Caco-2 (cell line): Measurements from ENCODE around the gene TUBB8. TPM values are rescaled to one million over a fixed set of nuclear protein-coding genes. Genes with fewer than 3 reads are reported as not detected.

Experiments used
- BruUV-seq: library from RNA; stranded (reverse); fragments of 400-500 nt; replicated peaks from 2 replicates; lab custom pipeline; 2021; lab: Mats Ljungman, UMichigan
- CTCF ChIA-PET: fragments of 300-600 bp; sonication (Branson Sonifier 250); formaldehyde crosslinking; loops from one replicate; lab custom pipeline; 2022; ENCODE audit warnings: antibody characterized with exemption; lab: Charles Lee
- POLR2A ChIA-PET: fragments of 300-600 bp; sonication (Branson Sonifier 250); formaldehyde crosslinking; loops from one replicate; lab custom pipeline; 2022; ENCODE audit warnings: antibody characterized with exemption; lab: Charles Lee
- DNase-seq, 2 experiments: peaks; one replicate each; pipeline versions ENCODE4 v3.0.0 to v3.0.0-alpha.2; 2020 to 2022
- H3K27me3 ChIP-seq: replicated peaks from 2 replicates; pipeline ENCODE4 v1.6.0; 2011; ENCODE audit warnings: low read length; ENCODE audit not compliant: control insufficient read depth, insufficient read depth
- H3K36me3 ChIP-seq: 2 replicates; pipeline ENCODE4 v1.5.1; 2011; ENCODE audit warnings: low read length; ENCODE audit not compliant: control insufficient read depth, insufficient read depth
- H3K4me1 ChIP-seq: fragments of 250-450 bp; sonication (Bioruptor Pico); 2 replicates; pipeline ENCODE4 v1.5.1; 2020; ENCODE audit warnings: mild to moderate bottlenecking
- H3K4me3 ChIP-seq: 2 replicates; pipeline ENCODE4 v1.5.1; 2011; ENCODE audit warnings: low read depth, mild to moderate bottlenecking, control low read depth, low read length
- H3K9me3 ChIP-seq: fragments of 250-450 bp; sonication (Bioruptor Pico); 2 replicates; pipeline ENCODE4 v1.5.1; 2020; ENCODE audit warnings: mild to moderate bottlenecking, moderate library complexity
- H3K27ac Mint-ChIP-seq: one replicate; pipeline ENCODE4 v1.8.0; 2022; ENCODE audit warnings: mixed read lengths; ENCODE audit not compliant: unreplicated experiment
- H3K27me3 Mint-ChIP-seq: one replicate; pipeline ENCODE4 v1.8.0; 2022; ENCODE audit warnings: mixed read lengths; ENCODE audit not compliant: insufficient read depth, unreplicated experiment
- H3K36me3 Mint-ChIP-seq: one replicate; pipeline ENCODE4 v1.8.0; 2022; ENCODE audit warnings: mild to moderate bottlenecking, mixed read lengths; ENCODE audit not compliant: insufficient read depth, unreplicated experiment
- H3K4me1 Mint-ChIP-seq: one replicate; pipeline ENCODE4 v1.8.0; 2022; ENCODE audit warnings: low read depth, mixed read lengths; ENCODE audit not compliant: unreplicated experiment
- H3K4me3 Mint-ChIP-seq: one replicate; pipeline ENCODE4 v1.8.0; 2022; ENCODE audit warnings: mild to moderate bottlenecking, moderate library complexity, mixed read lengths; ENCODE audit not compliant: unreplicated experiment
- H3K9me3 Mint-ChIP-seq: one replicate; pipeline ENCODE4 v1.8.0; 2022; ENCODE audit warnings: mixed read lengths; ENCODE audit not compliant: unreplicated experiment
- CTCF ChIP-seq, 2 experiments: fragments of 200-600 bp in 1 of 2; IDR thresholded peaks; 1 replicate in 1 of 2; 2 replicates in 1 of 2; pipeline versions ENCODE4 v1.5.1 to v1.8.0; 2011 to 2022; ENCODE audit warnings: antibody characterized with exemption in 1 of 2, control low read depth in 1 of 2, inconsistent platforms in 1 of 2, low read depth in 1 of 2, low read length in 1 of 2, mild to moderate bottlenecking in 1 of 2, moderate library complexity in 1 of 2; ENCODE audit not compliant: insufficient read depth in 1 of 2, severe bottlenecking in 1 of 2, unreplicated experiment in 1 of 2
- intact Hi-C: fragments of 100-400 bp; cut with micrococcal nuclease; formaldehyde crosslinking; loops from one replicate; pipeline ENCODE4 v1.10.0; 2022; ENCODE audit not compliant: unreplicated experiment
- total RNA-seq: library from RNA; stranded (reverse); gene quantifications from 2 replicates; pipeline ENCODE4 v1.2.3, GENCODE V29; 2022

TUBB8 gene
- total RNA-seq, 1 experiment from 2014 or later = not detected

DNA sequence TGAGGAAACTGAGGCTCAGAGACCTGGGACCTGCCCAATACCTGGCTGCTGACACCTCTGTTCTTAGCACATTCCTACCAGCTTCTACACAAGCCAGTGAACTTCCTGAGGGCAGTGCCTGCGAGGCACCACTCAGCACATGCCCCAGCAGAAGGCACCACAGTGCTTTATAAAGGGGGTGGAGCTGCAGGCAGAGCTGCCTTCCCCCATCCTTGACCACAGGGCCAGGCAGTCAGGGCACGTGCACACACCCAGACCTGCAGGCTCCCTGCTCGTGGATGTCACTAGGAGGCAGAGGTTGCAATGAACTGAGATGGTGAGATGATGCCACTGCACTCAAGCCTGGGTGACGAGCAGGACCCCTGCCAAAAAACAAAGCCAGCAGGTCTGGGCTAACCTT lies 39.2 kb upstream of the TUBB8 start:
- H3K9me3 Mint-ChIP-seq = peaks cover 7% of the 10 kb centered on the region
- no peak for TF ChIP-seq CTCF (IDR thresholded peaks at IDR 0.05; ENCODE audit: insufficient read depth in 1 of 2, low read depth in 1 of 2, low read length in 1 of 2, severe bottlenecking in 1 of 2, unreplicated experiment in 1 of 2)
- 0 out of 2 replicates have a peak, but pooled peaks cover 3% of the 10 kb centered on the region for H3K9me3 ChIP-seq
- H3K36me3 ChIP-seq = no peaks in the 10 kb centered on the region
- H3K4me1 Mint-ChIP-seq = peaks cover 12% of the 10 kb centered on the region
- POLR2A ChIA-PET = no interaction called here
- CTCF ChIA-PET = no interaction called here
- H3K4me3 Mint-ChIP-seq = no peak overlapping the region
- H3K27me3 ChIP-seq = no peaks in the 10 kb centered on the region
- intact Hi-C loops = no loop called here
- no TSS peak for BruUV-seq
- peaks cover 8% of the 10 kb centered on the region for H3K36me3 Mint-ChIP-seq
- H3K27me3 Mint-ChIP-seq = no peaks in the 10 kb centered on the region
- no peak for DNase-seq
- no peak overlapping the region for H3K4me3 ChIP-seq
- H3K27ac Mint-ChIP-seq = no peak overlapping the region
- H3K4me1 ChIP-seq = peaks cover 10% of the 10 kb centered on the region

DNA sequence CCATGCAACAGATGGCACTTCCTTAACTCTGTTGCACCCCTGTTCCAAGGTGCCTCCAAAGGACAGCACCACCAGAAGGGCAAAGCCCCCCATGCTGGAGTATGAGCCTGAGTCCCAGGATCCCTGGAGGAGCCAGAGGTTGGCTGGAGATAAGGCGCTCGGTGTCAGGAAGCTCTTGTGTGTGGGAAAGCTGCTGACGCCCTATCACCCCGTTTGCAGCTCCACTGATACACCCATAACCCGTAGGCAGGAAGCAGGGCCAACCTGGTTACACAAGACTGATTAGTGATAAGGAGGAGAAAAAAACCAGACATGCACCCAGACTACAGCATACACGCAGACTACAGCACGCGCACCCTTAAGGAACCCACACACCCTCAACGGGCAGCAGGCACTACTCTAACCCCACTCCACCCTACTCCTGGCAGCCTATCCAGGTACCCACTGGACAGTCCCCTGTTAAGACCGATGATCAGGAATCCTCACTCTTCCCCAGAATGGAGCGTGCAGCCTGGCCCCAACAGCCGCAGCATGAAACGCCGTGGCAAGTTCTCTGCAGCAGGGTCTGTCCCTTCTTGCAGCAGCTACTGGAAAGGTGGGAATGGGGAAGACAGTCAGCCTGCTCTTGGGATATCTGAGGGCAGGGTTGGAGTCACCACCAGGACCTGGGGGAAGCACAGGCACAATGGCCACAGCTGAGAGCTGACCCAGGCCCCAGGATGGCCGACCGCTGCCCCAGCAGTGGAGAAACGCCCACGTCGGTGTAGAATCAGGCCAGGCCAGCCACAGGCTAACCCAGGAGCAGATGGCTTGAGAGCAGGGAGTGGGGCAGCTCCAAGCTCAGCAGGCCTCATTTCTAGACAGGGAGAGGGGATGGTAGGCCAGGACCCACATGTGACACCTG lies 38.3 kb upstream of the TUBB8 start:
- no peaks in the 10 kb centered on the region for H3K9me3 Mint-ChIP-seq

DNA sequence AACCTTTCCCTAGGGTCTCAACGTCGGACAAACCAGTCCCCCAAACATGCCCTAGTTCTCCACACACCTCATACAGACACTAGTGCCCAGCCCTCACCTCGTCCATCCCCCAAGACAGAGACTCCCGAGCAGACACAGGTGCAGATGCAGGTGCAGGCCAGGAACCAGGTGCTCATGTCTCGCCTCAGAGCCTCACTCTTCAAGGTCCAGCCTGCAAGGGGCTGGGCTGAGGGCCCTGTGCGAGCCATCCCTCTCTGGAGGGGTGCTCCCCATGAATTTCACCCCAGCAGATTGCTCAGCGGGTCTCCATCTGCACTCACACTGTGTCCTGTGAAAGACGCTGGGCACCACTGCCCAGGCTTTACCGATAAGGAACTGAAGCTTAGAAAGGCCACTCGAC lies 36.9 kb upstream of the TUBB8 start:
- no peak for DNase-seq
- POLR2A ChIA-PET = no interaction called here
- Mint-ChIP-seq H3K27me3 (peaks cover 4% of the 10 kb centered on the region), H3K27ac (no peak overlapping the region), H3K4me3 (no peak overlapping the region), H3K36me3 (peaks cover 6% of the 10 kb centered on the region), H3K9me3 (no peaks in the 10 kb centered on the region), H3K4me1 (peaks cover 6% of the 10 kb centered on the region)
- no peak for TF ChIP-seq CTCF (IDR thresholded peaks at IDR 0.05; ENCODE audit: insufficient read depth in 1 of 2, low read depth in 1 of 2, low read length in 1 of 2, severe bottlenecking in 1 of 2, unreplicated experiment in 1 of 2)
- intact Hi-C loops = no loop called here
- no peaks in the 10 kb centered on the region for H3K9me3 ChIP-seq
- no TSS peak for BruUV-seq
- no peaks in the 10 kb centered on the region for H3K36me3 ChIP-seq
- no peak overlapping the region for H3K4me3 ChIP-seq
- no peaks in the 10 kb centered on the region for H3K4me1 ChIP-seq
- no peaks in the 10 kb centered on the region for H3K27me3 ChIP-seq
- CTCF ChIA-PET = no interaction called here

More for the DNA sequence above, 38.3 kb upstream of the TUBB8 start:
- Histone ChIP-seq H3K9me3 (0 out of 2 replicates have a peak, but pooled peaks cover 3% of the 10 kb centered on the region), H3K4me1 (peaks cover 4% of the 10 kb centered on the region), H3K36me3 (no peaks in the 10 kb centered on the region), H3K4me3 (no peak overlapping the region), H3K27me3 (no peaks in the 10 kb centered on the region)
- POLR2A ChIA-PET = no interaction called here
- Mint-ChIP-seq H3K27ac (no peak overlapping the region), H3K27me3 (no peaks in the 10 kb centered on the region), H3K4me1 (peaks cover 6% of the 10 kb centered on the region), H3K4me3 (no peak overlapping the region), H3K36me3 (peaks cover 6% of the 10 kb centered on the region)
- no TSS peak for BruUV-seq
- CTCF ChIA-PET = interaction anchor here (0.7 kb wide), 1 partner anchor 727 kb away, joined by 4 read pairs; no protein-coding TSS in a partner anchor
- TF ChIP-seq CTCF (IDR thresholded peaks at IDR 0.05; ENCODE audit: insufficient read depth in 1 of 2, low read depth in 1 of 2, low read length in 1 of 2, severe bottlenecking in 1 of 2, unreplicated experiment in 1 of 2) = no peak
- no peak for DNase-seq
- intact Hi-C loops = no loop called here
